ENCODE results near the gene DAB1.

DAB1 gene

DNA sequence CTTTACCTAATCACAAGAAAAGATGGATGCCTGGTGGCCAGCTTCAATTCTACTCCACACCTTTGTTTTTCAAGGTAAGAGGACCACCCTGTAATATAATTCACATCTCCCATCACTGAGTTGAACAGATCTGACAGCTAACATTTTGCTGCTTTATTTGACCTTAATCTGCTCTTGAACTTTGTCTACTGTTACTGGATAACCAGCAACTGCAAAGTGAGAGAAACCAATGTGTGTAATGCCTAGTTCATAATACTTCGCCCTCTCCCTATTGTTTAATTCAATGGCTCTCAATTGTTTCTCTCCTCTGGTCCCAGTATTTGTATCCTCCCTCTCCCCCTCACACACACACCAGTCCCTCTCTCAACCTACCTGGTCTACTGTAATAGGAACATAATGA lies 214.4 kb downstream of the DAB1 start:
- DNase-seq (ENCODE audit: insufficient read length, low spot score) (no peak), FAIRE-seq (no peak)
- no peak for TF ChIP-seq POLR2A (IDR thresholded peaks at IDR 0.05; ENCODE audit: low read depth, low read length)

DNA sequence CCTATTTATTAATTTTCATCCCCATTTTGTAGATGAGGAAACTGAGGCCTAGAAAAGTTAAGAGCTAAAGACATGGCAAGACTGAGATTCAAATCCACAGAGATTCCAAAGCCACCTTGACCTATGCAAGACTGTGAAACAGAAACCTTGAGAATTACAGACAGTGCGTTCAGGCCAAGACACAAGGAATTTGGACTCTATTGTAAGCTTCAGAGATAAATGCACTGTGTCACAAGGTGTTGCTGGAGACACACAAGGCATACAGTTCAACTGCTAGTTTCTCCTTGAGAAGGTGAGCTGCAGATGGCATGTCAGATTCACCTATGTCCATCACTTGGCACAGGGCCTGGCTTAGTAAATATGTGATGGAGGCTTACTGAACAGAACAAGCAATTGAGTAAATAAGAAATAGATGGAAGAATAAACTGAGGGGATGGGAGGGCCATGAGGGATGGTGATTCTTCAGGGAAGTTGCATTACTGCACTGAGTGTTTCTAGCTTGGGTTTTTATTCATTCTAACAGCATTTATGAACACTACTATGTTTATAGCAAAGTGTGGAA lies 215.0 kb downstream of the DAB1 start:
- no peak for TF ChIP-seq POLR2A (IDR thresholded peaks at IDR 0.05; ENCODE audit: low read depth, low read length)
- no peak for DNase-seq (ENCODE audit: insufficient read length, low spot score)
- FAIRE-seq, result no peak

DNA sequence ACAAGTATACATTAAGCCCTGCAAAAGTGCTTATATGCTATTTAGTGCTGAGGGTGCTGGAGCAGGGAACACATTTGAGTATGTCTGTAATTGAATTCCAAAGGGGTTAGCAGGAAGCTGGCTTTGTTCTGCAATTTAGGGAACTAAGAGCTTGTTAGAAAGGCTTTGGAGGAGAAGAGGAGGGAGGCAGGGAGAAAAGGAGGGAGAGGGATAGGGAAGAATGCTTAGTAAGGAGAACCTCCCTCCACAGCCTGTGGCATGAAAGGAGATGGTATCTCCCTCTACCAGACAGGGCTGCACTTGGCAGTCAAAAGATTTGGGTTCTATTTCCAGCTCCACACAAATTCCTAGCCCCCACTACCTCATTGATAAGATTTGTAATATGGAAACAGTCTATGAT lies 217.8 kb downstream of the DAB1 start:
- no peak for FAIRE-seq

DNA sequence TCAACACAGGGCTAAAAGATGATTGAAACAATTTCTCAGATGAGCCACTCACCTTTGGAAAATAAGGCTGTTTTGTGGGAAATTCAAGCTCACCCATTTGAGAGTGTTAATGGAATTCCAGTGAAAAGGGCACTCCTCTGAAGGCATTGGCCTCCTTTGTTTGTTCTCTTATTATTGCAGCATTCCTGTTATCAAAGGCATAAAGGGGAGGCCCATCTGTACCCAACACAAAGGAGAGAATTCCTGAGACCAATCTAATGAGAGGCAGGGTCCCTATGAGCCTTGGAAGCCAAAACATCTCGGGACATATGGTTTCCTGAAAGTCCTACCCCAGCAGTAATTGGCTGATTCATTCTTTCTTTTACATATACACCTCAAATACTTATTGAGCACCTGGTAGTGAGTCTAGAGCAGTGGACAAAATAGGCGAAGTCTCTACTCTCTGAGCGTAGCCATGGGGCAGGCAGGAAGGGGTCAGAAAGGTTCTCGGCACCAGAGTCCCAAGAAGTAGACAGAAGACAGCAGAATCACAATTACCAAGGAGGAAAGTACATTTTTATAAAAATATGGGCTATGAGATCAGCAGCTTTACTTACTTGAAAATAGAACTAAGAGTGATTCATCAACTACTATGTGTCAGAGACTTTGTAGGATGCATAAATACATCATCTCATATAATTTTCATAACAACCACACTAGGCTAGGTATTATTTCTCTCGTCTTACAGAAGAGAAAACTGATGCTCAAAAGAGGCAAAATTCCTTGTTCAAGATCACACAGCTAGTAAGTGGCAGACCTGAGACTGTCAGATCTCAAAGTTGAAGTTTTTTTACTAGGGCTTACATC lies 218.7 kb downstream of the DAB1 start:
- FAIRE-seq (no peak), DNase-seq (ENCODE audit: insufficient read length, low spot score) (no peak)
- no peak for TF ChIP-seq POLR2A (IDR thresholded peaks at IDR 0.05; ENCODE audit: low read depth, low read length)

More for the DNA sequence above, 217.8 kb downstream of the DAB1 start:
- no peak for TF ChIP-seq POLR2A (IDR thresholded peaks at IDR 0.05; ENCODE audit: low read depth, low read length)
- DNase-seq (ENCODE audit: insufficient read length, low spot score), result no peak

DNA sequence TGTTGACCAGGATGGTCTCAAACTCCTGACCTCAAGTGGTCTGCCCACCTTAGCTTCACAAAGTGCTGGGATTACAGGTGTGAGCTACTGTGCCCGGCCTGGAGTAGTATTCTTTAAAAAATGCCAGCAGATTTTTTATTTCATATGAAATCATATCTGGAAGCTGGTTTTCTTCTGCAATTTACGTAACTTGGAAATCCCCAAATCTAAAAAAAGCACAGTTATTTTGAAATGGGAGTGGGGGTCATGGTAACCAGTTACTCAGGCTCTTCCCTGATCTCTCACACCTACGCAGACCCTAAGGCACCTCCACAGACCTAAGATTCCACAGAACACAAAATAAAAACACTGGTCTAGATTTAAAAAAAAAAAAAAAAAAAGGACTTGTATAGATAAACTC lies 219.8 kb downstream of the DAB1 start:
- DNase-seq (ENCODE audit: insufficient read length, low spot score) (no peak), FAIRE-seq (no peak)
- TF ChIP-seq POLR2A (IDR thresholded peaks at IDR 0.05; ENCODE audit: low read depth, low read length), result no peak

DNA sequence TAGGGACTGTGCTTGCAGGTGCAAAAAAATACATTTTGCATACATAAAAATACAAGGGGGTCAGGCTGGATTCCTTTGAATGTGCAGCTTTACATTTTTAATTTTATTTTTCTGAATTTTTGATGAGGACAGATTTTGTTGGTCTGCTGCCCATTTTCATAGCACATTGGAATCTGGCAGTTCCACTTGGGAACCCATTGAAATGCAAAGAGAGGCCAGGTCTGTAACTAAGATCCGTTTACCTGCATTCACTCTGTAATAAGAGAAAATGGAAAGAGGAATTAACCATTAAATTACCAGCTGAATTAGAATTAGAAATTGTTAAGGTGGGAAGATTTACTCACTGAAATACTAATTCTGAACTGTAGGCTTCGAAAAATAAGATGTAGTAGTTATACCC lies 221.6 kb downstream of the DAB1 start:
- no peak for TF ChIP-seq POLR2A (IDR thresholded peaks at IDR 0.05; ENCODE audit: low read depth, low read length)
- no peak for FAIRE-seq

DNA sequence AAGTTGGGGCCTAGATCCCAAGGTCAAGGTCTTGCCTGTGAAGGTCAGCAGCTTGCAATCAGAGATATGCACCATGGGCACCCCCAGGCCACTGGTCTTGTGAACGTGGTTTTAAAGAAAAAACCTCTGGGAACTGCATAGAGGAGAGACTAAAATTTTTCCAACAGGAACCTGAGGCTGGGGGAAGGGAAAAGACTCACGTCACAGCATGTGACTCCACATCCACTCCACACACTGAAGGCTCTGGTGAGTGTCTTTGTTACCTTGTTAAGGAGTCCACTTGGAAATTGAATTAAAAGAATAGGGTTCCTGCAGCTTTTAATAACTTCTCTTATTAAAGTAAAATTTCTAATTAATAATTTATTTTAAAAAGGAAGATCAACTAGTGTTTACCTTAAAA lies 224.9 kb downstream of the DAB1 start:
- DNase-seq (ENCODE audit: insufficient read length, low spot score) (no peak), FAIRE-seq (no peak)
- no peak for TF ChIP-seq POLR2A (IDR thresholded peaks at IDR 0.05; ENCODE audit: low read depth, low read length)

More for the DNA sequence above, 221.6 kb downstream of the DAB1 start:
- no peak for DNase-seq (ENCODE audit: insufficient read length, low spot score)

DNA sequence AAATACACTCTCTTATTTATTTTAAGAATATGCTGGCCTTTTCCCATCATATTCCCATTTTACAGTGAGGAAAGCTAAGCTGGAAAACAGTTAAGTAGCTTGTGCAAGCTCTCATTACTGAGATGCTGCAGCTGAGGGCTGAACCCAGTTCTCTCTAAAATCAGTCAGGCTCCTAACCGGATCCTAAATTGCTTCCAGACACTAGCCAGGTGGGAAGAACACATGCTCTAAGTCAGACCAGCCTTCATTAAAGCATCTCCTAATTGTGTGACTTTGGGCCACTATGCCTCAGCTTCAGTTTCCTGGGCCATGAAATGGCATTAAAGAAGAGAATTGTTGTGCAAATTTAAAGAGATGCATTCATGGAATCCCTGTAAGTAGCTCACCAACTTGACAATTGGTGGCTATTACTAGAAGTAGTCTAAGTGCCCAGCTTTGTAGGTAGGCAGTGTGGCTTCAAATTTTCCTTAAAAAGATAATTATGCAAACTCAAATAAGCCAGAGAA lies 228.4 kb downstream of the DAB1 start:
- no peak for DNase-seq (ENCODE audit: insufficient read length, low spot score)
- TF ChIP-seq POLR2A (IDR thresholded peaks at IDR 0.05; ENCODE audit: low read depth, low read length), result no peak
- no peak for FAIRE-seq

DNA sequence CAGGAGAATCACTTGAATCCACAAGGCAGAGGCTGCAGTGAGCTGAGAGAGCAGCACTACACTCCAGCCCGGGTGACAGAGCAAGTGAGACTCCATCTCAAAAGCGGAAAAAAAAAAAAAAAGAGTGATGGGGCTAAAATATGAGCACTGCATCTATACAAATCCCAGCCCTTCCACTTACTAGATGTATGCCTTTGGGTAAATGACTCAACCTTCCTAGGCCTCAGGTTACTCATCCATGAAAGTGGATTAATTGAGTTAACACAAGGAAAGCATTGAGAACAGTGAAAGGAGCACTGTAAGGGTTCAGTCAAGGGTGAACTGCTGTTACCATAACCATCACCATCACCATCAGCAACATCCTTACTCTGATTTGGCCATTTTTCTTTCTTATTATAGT lies 231.6 kb downstream of the DAB1 start:
- DNase-seq (ENCODE audit: insufficient read length, low spot score) (no peak), FAIRE-seq (no peak)
- no peak for TF ChIP-seq POLR2A (IDR thresholded peaks at IDR 0.05; ENCODE audit: low read depth, low read length)

DNA sequence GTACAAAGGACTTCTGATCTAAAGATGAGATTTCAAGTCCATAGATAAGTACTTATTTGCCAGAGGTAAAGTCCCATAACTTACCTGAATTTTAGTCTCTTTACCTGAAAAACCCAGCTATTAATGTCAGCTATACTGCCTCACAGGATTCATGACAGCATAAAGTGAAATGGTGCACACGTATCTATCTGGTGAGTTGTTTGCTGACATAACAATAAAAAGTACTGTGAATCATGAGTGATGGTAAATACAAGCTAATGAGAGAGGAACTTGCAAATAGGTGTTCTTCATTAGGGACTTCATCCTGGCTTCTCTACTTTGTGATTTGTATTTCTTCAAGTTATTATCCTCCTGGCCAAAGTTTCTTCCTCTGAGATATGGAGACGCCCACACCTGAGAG lies 233.0 kb downstream of the DAB1 start:
- DNase-seq (ENCODE audit: insufficient read length, low spot score) (no peak), FAIRE-seq (no peak)
- TF ChIP-seq POLR2A (IDR thresholded peaks at IDR 0.05; ENCODE audit: low read depth, low read length), result no peak

DNA sequence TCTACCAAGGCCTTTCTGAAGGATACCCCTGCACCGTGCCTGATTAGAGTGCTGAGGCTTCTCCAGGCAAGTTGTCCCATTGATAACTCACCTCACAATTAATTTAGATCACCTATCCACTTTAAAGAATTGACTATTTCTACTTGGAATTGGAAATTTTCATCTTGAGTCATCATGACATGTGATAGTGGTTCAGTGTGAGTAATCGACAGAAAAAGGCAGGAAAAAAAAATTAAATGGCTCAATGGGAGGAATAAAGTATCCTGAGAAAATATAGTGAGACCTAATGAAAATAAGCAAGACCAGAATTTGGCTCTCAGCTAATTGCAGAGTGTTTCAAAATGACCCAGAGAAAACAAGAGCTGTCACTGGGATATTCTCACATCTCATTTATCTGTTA lies 235.7 kb downstream of the DAB1 start:
- no peak for TF ChIP-seq POLR2A (IDR thresholded peaks at IDR 0.05; ENCODE audit: low read depth, low read length)
- no peak for FAIRE-seq
- no peak for DNase-seq (ENCODE audit: insufficient read length, low spot score)

DNA sequence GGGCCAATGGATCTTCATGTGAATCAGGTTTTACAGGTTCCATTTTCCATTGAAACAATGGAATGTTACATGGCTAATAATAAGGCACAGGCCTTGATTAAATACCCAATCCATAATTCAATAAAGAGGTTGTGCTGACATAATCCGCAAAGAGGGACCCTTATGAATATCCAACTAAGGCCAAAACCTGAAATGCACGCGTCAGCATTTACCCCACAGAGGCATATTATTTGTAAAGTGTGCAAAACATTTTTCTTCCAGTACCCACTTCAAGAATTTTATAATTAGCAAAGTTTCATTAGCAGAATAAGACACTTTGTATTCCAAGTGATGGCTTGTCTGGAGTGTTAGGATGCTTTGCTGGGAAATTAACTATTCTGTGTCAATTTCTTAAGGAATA lies 237.4 kb downstream of the DAB1 start:
- DNase-seq (ENCODE audit: insufficient read length, low spot score) (no peak), FAIRE-seq (no peak)
- TF ChIP-seq POLR2A (IDR thresholded peaks at IDR 0.05; ENCODE audit: low read depth, low read length), result no peak

DNA sequence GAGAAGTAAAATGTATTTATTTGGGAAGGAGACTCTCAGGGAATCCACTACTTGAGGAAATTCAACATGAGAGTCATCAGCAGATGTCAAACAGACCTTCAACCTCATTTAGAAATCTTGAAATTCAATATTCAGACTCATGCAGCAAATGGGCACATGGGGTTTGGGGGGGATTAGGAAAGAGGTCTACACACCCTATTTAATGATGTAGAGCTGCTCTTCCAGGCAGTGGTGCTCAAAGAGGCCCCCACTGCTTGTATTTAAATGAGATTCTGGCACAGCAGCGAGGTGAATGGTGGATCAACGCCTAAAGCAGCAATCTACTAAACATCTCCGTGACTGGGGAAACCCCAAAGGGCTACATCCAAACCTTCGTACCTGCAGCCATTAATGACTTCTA lies 244.9 kb downstream of the DAB1 start:
- FAIRE-seq (no peak), DNase-seq (ENCODE audit: insufficient read length, low spot score) (no peak)
- no peak for TF ChIP-seq POLR2A (IDR thresholded peaks at IDR 0.05; ENCODE audit: low read depth, low read length)

DNA sequence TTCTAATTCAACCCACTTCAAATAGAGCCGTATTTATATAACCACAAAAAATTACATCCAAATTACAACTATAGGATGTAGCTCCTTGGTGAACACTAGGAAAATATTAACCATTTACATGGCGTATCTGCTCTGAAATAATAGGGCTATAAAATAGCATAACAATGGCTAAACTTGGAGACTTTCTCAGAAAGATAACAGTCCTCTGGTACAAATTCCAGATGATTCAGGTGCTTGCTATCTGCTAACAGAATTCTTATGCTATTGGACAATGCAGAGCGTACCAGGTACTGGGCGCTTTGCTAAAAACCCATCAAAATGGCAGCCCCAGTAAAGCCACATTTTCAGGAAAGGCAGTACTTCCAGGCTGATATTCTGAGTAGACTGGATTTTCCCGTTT lies 248.4 kb downstream of the DAB1 start:
- DNase-seq (ENCODE audit: insufficient read length, low spot score) (no peak), FAIRE-seq (no peak)
- TF ChIP-seq POLR2A (IDR thresholded peaks at IDR 0.05; ENCODE audit: low read depth, low read length), result no peak

DNA sequence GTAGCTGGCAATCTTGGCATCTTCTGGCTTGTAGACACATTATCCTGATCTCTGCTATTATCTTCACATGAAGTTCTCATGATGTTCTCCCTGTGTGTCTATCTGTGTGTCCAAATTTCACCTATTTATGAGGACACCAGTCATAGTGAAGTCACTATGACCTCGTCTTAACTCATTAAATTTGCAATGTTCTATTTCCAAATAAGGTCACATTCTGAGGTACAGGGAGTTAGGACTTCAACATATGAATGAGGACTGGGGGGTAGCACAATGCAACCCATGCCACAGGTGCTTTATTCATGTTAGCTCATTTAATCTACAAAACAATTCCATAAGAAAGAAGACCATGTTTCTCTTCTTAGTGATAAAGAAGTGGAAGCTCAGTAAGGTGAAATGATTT lies 251.8 kb downstream of the DAB1 start:
- TF ChIP-seq POLR2A (IDR thresholded peaks at IDR 0.05; ENCODE audit: low read depth, low read length), result no peak
- DNase-seq (ENCODE audit: insufficient read length, low spot score), result no peak
- FAIRE-seq, result no peak

All from H54 (cell line).